ENCODE results near the gene IFT122. TPM values are rescaled to one million over a fixed set of nuclear protein-coding genes. Genes with fewer than 3 reads are reported as not detected.

Gene IFT122
- total RNA-seq, 1 experiment from 2014 or later, result 30.0 TPM

GRCh38 chr3:129567176-129567705, 127.2 kb downstream of the IFT122 start:
- intact Hi-C loops (cut with micrococcal nuclease; ENCODE audit: unreplicated experiment), result no loop called here
- no peaks in the 10 kb centered on the region for H3K4me1 ChIP-seq
- POLR2A ChIA-PET, result no interaction called here
- Mint-ChIP-seq H3K36me3 (ENCODE audit: insufficient read depth, unreplicated experiment) (peaks cover 6% of the 10 kb centered on the region), H3K4me3 (ENCODE audit: unreplicated experiment) (no peak overlapping the region), H3K27ac (ENCODE audit: unreplicated experiment) (no peak overlapping the region), H3K9me3 (ENCODE audit: unreplicated experiment) (no peaks in the 10 kb centered on the region), H3K27me3 (ENCODE audit: insufficient read depth, unreplicated experiment) (no peaks in the 10 kb centered on the region), H3K4me1 (ENCODE audit: low read depth, unreplicated experiment) (no peaks in the 10 kb centered on the region)
- no peak for DNase-seq
- TF ChIP-seq, protein P1, sequence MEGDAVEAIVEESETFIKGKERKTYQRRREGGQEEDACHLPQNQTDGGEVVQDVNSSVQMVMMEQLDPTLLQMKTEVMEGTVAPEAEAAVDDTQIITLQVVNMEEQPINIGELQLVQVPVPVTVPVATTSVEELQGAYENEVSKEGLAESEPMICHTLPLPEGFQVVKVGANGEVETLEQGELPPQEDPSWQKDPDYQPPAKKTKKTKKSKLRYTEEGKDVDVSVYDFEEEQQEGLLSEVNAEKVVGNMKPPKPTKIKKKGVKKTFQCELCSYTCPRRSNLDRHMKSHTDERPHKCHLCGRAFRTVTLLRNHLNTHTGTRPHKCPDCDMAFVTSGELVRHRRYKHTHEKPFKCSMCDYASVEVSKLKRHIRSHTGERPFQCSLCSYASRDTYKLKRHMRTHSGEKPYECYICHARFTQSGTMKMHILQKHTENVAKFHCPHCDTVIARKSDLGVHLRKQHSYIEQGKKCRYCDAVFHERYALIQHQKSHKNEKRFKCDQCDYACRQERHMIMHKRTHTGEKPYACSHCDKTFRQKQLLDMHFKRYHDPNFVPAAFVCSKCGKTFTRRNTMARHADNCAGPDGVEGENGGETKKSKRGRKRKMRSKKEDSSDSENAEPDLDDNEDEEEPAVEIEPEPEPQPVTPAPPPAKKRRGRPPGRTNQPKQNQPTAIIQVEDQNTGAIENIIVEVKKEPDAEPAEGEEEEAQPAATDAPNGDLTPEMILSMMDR (IDR thresholded peaks at IDR 0.05; ENCODE audit: insufficient read depth in 1 of 2, low read depth in 1 of 2, low read length in 1 of 2, severe bottlenecking in 1 of 2, unreplicated experiment in 1 of 2), result no peak
- H3K27me3 ChIP-seq (replicated peaks; ENCODE audit: control insufficient read depth, insufficient read depth, low read length), result no peaks in the 10 kb centered on the region
- no peaks in the 10 kb centered on the region for H3K9me3 ChIP-seq
- H3K36me3 ChIP-seq (ENCODE audit: control insufficient read depth, insufficient read depth, low read length), result no peaks in the 10 kb centered on the region
- no peak overlapping the region for H3K4me3 ChIP-seq (ENCODE audit: low read depth, low read length)
- CTCF ChIA-PET, result interaction anchor here (0.5 kb wide), 1 partner anchor 1414 kb away, joined by 4 read pairs; the partner anchor contains the start of gene EEFSEC
- BruUV-seq (replicated peaks), result no TSS peak

DNA sequence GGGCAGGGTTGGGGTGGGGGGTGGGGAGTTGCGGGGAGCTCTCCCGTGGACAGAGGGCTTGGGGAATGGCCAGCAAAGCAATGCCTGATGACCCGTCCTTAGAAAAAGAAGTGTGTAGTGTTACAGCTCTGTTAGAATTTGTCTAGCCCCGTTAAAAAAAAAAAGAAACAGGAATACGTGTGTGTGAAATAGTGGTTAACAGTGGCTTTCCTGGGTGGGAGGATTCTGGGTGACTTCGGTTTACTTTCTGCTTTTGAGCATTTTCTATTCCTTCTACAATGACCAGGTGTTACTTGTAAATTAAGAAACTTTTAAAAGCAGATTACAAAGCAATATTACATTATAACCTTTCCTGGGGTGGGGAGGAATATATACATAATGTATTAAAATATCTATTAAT, 127.9 kb downstream of the IFT122 start:
- Histone ChIP-seq H3K9me3 (no peaks in the 10 kb centered on the region), H3K36me3 (ENCODE audit: control insufficient read depth, insufficient read depth, low read length) (no peaks in the 10 kb centered on the region), H3K27me3 (replicated peaks; ENCODE audit: control insufficient read depth, insufficient read depth, low read length) (no peaks in the 10 kb centered on the region), H3K4me1 (no peaks in the 10 kb centered on the region), H3K4me3 (ENCODE audit: low read depth, low read length) (no peak overlapping the region)
- no peak for DNase-seq
- TF ChIP-seq, protein P1 (IDR thresholded peaks at IDR 0.05; ENCODE audit: insufficient read depth in 1 of 2, low read depth in 1 of 2, low read length in 1 of 2, severe bottlenecking in 1 of 2, unreplicated experiment in 1 of 2), result no peak
- no peaks in the 10 kb centered on the region for H3K4me1 Mint-ChIP-seq (ENCODE audit: low read depth, unreplicated experiment)
- H3K4me3 Mint-ChIP-seq (ENCODE audit: unreplicated experiment), result no peak overlapping the region
- no peaks in the 10 kb centered on the region for H3K9me3 Mint-ChIP-seq (ENCODE audit: unreplicated experiment)
- H3K27ac Mint-ChIP-seq (ENCODE audit: unreplicated experiment), result no peak overlapping the region
- BruUV-seq (replicated peaks), result no TSS peak
- H3K36me3 Mint-ChIP-seq (ENCODE audit: insufficient read depth, unreplicated experiment), result peaks cover 6% of the 10 kb centered on the region
- intact Hi-C loops (cut with micrococcal nuclease; ENCODE audit: unreplicated experiment), result no loop called here
- H3K27me3 Mint-ChIP-seq (ENCODE audit: insufficient read depth, unreplicated experiment), result no peaks in the 10 kb centered on the region
- ChIA-PET POLR2A (interaction anchor here (0.5 kb wide), 1 partner anchor 113 kb away, joined by 3 read pairs; no protein-coding TSS in a partner anchor), CTCF (interaction anchor here (0.5 kb wide), 1 partner anchor 1415 kb away, joined by 4 read pairs; the partner anchor contains the start of gene EEFSEC)

DNA sequence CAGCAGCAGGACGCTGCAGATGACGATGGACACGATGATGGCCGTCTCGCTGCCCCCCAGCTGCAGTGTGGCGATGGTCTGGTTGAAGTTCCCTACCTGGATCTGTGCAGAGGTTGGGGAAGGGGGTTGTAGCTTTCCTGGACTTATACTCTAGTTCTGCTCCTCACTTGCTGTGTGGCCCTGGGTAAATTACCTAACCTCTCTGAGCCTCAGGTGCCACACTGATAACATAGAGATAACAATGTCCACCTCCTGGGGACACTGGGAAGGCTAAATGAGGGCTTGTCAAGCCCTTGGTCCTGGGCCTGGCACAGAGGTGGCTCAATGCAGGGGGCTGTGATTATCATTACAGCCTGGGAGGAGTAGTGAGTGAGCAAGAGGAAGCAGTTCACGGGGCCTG, 129.8 kb downstream of the IFT122 start:
- no peaks in the 10 kb centered on the region for H3K9me3 ChIP-seq
- BruUV-seq (replicated peaks), result no TSS peak
- no peaks in the 10 kb centered on the region for H3K27me3 ChIP-seq (replicated peaks; ENCODE audit: control insufficient read depth, insufficient read depth, low read length)
- Mint-ChIP-seq H3K36me3 (ENCODE audit: insufficient read depth, unreplicated experiment) (peaks cover 6% of the 10 kb centered on the region), H3K9me3 (ENCODE audit: unreplicated experiment) (no peaks in the 10 kb centered on the region), H3K27ac (ENCODE audit: unreplicated experiment) (no peak overlapping the region), H3K27me3 (ENCODE audit: insufficient read depth, unreplicated experiment) (no peaks in the 10 kb centered on the region), H3K4me1 (ENCODE audit: low read depth, unreplicated experiment) (no peaks in the 10 kb centered on the region), H3K4me3 (ENCODE audit: unreplicated experiment) (no peak overlapping the region)
- H3K36me3 ChIP-seq (ENCODE audit: control insufficient read depth, insufficient read depth, low read length), result no peaks in the 10 kb centered on the region
- TF ChIP-seq, protein P1 (IDR thresholded peaks at IDR 0.05; ENCODE audit: insufficient read depth in 1 of 2, low read depth in 1 of 2, low read length in 1 of 2, severe bottlenecking in 1 of 2, unreplicated experiment in 1 of 2), result no peak
- intact Hi-C loops (cut with micrococcal nuclease; ENCODE audit: unreplicated experiment), result no loop called here
- no peaks in the 10 kb centered on the region for H3K4me1 ChIP-seq
- CTCF ChIA-PET, result no interaction called here
- DNase-seq, result no peak
- POLR2A ChIA-PET, result no interaction called here
- H3K4me3 ChIP-seq (ENCODE audit: low read depth, low read length), result no peak overlapping the region

Other genes with a start within 250 kb of the IFT122 start
- gene COPG1, start 190.6 kb upstream of the IFT122 start, total RNA-seq (2022), result 178 TPM in 2 replicates
- gene HMCES, start 161.4 kb upstream of the IFT122 start, total RNA-seq (2022), result 47.7 and 47.9 TPM in 2 replicates
- gene EFCAB12, start 11.6 kb upstream of the IFT122 start, total RNA-seq (2022), result 0.14 and 0.49 TPM in 2 replicates
- gene MBD4, start 276 bp upstream of the IFT122 start, total RNA-seq (2022), result 33.5 and 39.8 TPM in 2 replicates
- gene RHO, start 88.4 kb downstream of the IFT122 start, total RNA-seq (2022), result not detected in 2 replicates
- gene H1-8, start 103.0 kb downstream of the IFT122 start, total RNA-seq (2022), result not detected in 2 replicates
- 26.3 and 33.0 TPM in 2 replicates for gene PLXND1, start 166.5 kb downstream of the IFT122 start, total RNA-seq (2022)